Lower leg skin (tissue), 4 donors: ENCODE results near the gene RASA1. TPM values are rescaled to one million over a fixed set of nuclear protein-coding genes. Genes with fewer than 3 reads are reported as not detected.

ENCODE experiments used
- DNase-seq, 2 donors: peaks; one replicate each; pipeline ENCODE4 v3.0.0-alpha.2; 2019; ENCODE audit warnings: low spot score in 2 of 2
- H3K4me3 ChIP-seq: fragments of 200-600 bp; sonication (generic); 2 replicates; pipeline ENCODE4 v1.5.1; 2017; ENCODE audit warnings: mild to moderate bottlenecking, low read depth; ENCODE audit not compliant: poor library complexity, severe bottlenecking
- CTCF ChIP-seq, 3 donors: fragments of 450-650 bp; IDR thresholded peaks; one replicate each; pipeline ENCODE4 v1.5.1; 2016; ENCODE audit warnings: antibody characterized with exemption in 3 of 3, mild to moderate bottlenecking in 3 of 3, moderate library complexity in 2 of 3
- POLR2A ChIP-seq, 2 donors: fragments of 450-650 bp; IDR thresholded peaks; one replicate each; pipeline ENCODE4 v1.6.1; 2016 to 2017; ENCODE audit warnings: antibody characterized with exemption in 2 of 2, mild to moderate bottlenecking in 1 of 2, moderate library complexity in 1 of 2
- WGBS, 2 donors: methylation state at CpG; one replicate each; pipeline ENCODE4 v1.1.5; 2018; 5-methylcytosine and 5-hydroxymethylcytosine counted together
- intact Hi-C: fragments of 100-400 bp; cut with DNase I; formaldehyde crosslinking; loops from one replicate; pipeline ENCODE4 v1.15.0; 2023; ENCODE audit warnings: low total_unique reads
- total RNA-seq, 4 donors: library from RNA; depleted of rRNA; stranded (reverse); fragments of >200 nt; gene quantifications; one replicate each; pipeline ENCODE4 v1.1.0, GENCODE V29; 2016

Gene RASA1
- total RNA-seq, 4 donors from 2014 or later: 25.8 to 29.7 (median 28.1) TPM

GRCh38 chr5:87392170-87392569, 124.5 kb downstream of the RASA1 start:
- no peak overlapping the region for H3K4me3 ChIP-seq
- no peak for TF ChIP-seq POLR2A (IDR thresholded peaks at IDR 0.05)
- TF ChIP-seq CTCF (IDR thresholded peaks at IDR 0.05): no peak
- intact Hi-C loops: no loop called here
- WGBS, 2 donors: 81 to 91% methylated on average over 1 of the region's 1 CpG
- DNase-seq: no peak

DNA sequence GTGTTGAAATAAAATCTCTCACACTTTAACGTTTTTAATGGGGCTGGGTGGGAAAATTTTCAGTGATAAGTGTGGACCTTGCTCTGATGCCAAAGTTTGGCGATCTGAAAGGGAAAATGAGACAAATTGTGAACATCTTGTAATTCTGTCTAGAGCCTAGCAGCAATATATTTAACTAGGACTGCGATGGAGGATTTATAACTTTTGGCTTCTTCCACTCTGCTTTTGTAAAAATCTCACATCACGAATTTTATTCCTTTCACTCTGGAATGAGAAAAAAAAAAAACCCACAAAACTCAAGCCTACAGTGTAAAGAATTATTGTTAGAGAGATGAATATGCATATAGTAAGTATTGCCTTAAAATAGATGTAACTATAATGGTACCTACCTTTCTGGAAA, 125.1 kb downstream of the RASA1 start:
- 56 to 63% methylated on average over 4 of the region's 4 CpGs for whole genome bisulfite sequencing, 2 donors
- TF ChIP-seq CTCF (IDR thresholded peaks at IDR 0.05): no peak
- no peak for TF ChIP-seq POLR2A (IDR thresholded peaks at IDR 0.05)
- intact Hi-C loops: no loop called here

DNA sequence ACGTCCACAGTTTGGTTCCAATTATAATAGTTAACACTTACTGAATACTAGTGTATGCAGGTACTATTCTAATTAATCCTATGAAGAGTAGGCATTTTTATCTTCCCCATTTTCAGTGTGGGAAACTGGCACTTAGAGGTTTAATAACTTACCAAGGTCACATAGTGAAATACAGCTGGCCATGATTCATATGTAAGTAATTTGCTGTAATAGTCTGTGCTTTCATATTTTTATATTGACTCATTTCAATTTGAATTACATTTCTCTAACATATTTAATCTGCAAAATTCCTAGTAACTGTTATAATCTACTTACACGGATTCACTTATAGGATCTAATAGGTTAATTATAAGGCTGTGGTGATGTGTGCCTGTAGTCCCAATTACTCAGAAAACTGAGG, 125.6 kb downstream of the RASA1 start:
- intact Hi-C loops: no loop called here
- H3K4me3 ChIP-seq: no peak overlapping the region
- TF ChIP-seq POLR2A (IDR thresholded peaks at IDR 0.05) (no peak), CTCF (IDR thresholded peaks at IDR 0.05) (no peak)
- DNase-seq: no peak
- 47 to 56% methylated on average over 2 of the region's 2 CpGs for WGBS, 2 donors

More for the DNA sequence above, 125.1 kb downstream of the RASA1 start:
- no peak for DNase-seq
- H3K4me3 ChIP-seq: no peak overlapping the region

- intact Hi-C loops: no loop called here
- H3K4me3 ChIP-seq: no peak overlapping the region
- WGBS, 2 donors: 90 to 91% methylated on average over 3 of the region's 3 CpGs
- DNase-seq: no peak
- no peak for TF ChIP-seq POLR2A (IDR thresholded peaks at IDR 0.05)
- no peak for TF ChIP-seq CTCF (IDR thresholded peaks at IDR 0.05)
Measured at GRCh38 chr5:87394411-87395165, 126.9 kb downstream of the RASA1 start.

DNA sequence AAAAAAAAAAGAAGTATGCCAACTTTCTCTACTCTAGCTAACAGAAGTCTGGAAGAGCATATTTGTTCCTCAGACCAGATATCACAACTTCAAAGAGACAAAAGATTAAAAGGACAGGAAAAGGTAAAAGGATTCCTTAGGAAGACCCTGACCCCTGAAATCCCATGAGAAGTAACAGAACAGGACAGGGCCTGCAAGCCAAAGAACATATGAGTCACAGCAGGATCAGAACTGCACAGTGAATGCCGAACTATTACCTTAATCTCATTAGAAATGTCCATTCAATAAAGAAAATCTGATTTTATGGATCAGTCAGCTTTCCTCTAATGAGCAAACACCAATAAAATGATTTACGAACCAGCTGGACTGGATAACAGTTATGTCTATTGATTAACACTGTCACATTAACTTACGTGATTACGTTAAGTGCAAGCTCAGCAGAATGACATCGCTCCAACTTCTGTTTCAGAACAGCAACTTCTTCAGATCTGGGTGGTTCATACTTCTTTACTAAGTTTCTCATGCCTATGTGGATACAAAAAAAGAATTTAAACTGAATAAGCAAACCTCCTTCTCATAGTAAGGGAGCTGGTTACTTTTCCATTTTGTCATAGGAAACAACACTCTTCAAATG, 131.4 kb downstream of the RASA1 start:
- TF ChIP-seq CTCF (IDR thresholded peaks at IDR 0.05) (no peak), POLR2A (IDR thresholded peaks at IDR 0.05) (no peak)
- WGBS, 2 donors: 86 to 87% methylated on average over 5 of the region's 5 CpGs
- DNase-seq: no peak
- intact Hi-C loops: no loop called here
- no peak overlapping the region for H3K4me3 ChIP-seq
